ENCODE measurements around the gene COL5A3.

The COL5A3 gene

DNA sequence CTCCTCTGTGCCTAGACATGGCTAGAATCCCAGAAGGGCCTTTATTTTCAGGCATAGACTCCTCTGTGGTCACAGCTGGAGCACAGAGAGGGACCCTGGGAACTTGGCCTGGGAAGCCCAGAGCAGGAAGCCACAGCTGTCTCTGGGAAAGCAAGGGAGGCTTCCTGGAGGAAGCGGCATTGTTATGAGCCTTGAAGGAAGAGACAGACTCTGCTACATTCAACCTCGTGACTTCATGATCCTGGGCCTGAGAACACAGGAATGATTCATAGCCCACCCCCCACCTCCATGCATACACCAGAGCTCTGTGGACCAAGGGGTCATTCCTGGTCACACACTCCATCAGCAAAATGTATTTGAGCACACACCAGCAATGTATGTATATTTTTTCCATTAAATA lies 11.6 kb upstream of the COL5A3 start:
- no peak for DNase-seq (ENCODE audit: low read depth)
- TF ChIP-seq, protein P1, sequence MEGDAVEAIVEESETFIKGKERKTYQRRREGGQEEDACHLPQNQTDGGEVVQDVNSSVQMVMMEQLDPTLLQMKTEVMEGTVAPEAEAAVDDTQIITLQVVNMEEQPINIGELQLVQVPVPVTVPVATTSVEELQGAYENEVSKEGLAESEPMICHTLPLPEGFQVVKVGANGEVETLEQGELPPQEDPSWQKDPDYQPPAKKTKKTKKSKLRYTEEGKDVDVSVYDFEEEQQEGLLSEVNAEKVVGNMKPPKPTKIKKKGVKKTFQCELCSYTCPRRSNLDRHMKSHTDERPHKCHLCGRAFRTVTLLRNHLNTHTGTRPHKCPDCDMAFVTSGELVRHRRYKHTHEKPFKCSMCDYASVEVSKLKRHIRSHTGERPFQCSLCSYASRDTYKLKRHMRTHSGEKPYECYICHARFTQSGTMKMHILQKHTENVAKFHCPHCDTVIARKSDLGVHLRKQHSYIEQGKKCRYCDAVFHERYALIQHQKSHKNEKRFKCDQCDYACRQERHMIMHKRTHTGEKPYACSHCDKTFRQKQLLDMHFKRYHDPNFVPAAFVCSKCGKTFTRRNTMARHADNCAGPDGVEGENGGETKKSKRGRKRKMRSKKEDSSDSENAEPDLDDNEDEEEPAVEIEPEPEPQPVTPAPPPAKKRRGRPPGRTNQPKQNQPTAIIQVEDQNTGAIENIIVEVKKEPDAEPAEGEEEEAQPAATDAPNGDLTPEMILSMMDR (IDR thresholded peaks at IDR 0.05; ENCODE audit: low read length, missing control alignments): no peak
- no peak overlapping the region for H3K4me3 ChIP-seq (replicated peaks; ENCODE audit: low read depth, low read length)

DNA sequence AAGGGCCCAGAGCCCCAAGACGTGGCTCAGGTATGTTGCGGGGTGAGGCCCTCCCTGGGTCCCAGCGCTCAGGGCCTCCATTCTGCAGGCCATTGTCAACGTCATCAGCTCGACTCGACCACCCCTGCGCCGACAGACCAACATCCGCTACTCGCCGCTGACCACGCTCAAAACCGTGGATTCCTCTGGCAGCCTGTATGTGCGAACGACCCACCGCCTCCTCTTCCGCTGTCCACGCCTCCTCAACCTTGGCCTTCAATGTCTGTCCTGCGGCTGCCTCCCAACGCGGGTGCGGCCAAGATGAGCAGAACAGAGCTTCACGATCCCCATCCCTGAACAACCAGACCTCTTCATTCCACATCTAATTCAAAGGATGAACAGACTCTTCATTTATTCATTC lies 11.1 kb upstream of the COL5A3 start:
- H3K4me3 ChIP-seq (replicated peaks; ENCODE audit: low read depth, low read length): no peak overlapping the region
- TF ChIP-seq, protein P1 (IDR thresholded peaks at IDR 0.05; ENCODE audit: low read length, missing control alignments): no peak
- DNase-seq (ENCODE audit: low read depth): no peak

DNA sequence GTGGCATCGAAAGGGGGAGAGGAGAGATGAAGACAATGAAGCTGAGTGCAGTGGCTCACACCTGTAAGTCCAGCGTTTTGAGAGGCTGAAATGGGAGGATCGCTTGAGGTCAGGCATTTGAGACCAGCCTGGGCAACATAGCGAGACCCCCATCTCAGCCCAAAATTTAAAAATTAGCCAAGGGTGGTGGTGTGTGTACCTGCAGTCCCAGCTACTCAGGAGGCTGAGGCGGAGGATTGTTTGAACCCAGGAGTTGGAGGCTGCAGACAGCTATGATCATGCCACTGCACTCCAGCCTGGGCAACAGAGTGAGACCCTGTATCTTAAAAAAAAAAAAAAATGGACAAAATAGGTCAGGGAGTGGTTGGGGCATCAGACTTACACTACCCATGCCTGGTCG lies 10.5 kb upstream of the COL5A3 start:
- H3K4me3 ChIP-seq (replicated peaks; ENCODE audit: low read depth, low read length): no peak overlapping the region
- TF ChIP-seq, protein P1 (IDR thresholded peaks at IDR 0.05; ENCODE audit: low read length, missing control alignments): no peak
- DNase-seq (ENCODE audit: low read depth): no peak

DNA sequence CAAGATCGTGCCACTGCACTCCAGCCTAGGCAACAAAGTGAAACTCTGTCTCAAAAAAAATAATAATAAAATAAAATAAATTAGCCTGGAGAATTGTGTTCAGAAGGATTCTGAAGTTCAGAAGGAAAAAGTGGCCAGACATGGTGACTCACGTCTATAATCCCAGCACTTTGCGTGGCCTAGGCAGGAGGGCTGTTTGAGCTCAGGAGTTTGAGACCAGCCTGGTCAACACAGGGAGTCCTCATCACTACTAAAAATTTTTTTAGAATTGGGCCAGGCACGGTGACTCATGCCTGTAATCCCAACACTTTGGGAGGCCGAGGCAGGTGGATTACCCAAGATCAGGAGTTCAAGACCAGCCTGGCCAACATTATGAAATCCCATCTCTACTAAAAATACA lies 8.9 kb upstream of the COL5A3 start:
- no peak for DNase-seq (ENCODE audit: low read depth)
- no peak overlapping the region for H3K4me3 ChIP-seq (replicated peaks; ENCODE audit: low read depth, low read length)
- TF ChIP-seq, protein P1 (IDR thresholded peaks at IDR 0.05; ENCODE audit: low read length, missing control alignments): no peak

DNA sequence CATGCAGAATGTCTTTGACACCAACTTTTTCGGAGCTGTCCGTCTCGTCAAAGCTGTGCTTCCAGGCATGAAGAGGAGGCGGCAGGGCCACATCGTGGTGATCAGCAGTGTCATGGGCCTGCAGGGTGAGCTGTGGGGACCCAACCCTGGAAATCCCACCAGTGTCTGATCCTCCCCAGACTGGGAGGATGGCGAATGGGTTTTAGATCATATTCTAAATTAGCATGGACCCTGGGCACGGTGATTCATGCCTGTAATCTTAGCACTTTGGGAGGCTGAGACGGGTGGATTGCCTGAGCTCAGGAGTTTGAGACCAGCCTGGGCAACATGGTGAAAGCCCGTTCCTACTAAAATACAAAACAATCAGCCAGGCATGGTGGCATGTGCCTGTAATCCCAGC lies 8.5 kb upstream of the COL5A3 start:
- TF ChIP-seq, protein P1 (IDR thresholded peaks at IDR 0.05; ENCODE audit: low read length, missing control alignments): no peak
- DNase-seq (ENCODE audit: low read depth): no peak

DNA sequence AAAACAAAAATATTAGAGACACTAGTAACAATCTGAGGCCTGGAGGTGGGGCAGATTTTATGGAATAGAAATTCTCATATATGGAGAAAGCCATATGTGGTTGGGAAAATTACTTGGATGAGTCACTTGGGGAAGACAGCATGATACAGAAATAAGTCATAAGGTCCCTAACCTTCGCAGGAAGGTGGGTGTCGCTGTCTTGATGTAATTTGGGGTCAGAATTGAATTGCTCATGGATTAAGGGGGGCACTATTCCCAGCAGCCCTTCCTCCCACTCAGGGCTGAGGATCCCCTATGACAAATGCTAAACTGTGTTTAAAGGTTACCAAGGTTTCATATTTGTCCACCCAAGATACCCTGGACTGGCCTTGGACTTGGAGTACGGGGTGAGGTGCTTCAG lies 8.0 kb upstream of the COL5A3 start:
- no peak overlapping the region for H3K4me3 ChIP-seq (replicated peaks; ENCODE audit: low read depth, low read length)
- TF ChIP-seq, protein P1 (IDR thresholded peaks at IDR 0.05; ENCODE audit: low read length, missing control alignments): no peak
- DNase-seq (ENCODE audit: low read depth): no peak

More for the DNA sequence above, 8.5 kb upstream of the COL5A3 start:
- H3K4me3 ChIP-seq (replicated peaks; ENCODE audit: low read depth, low read length): no peak overlapping the region

DNA sequence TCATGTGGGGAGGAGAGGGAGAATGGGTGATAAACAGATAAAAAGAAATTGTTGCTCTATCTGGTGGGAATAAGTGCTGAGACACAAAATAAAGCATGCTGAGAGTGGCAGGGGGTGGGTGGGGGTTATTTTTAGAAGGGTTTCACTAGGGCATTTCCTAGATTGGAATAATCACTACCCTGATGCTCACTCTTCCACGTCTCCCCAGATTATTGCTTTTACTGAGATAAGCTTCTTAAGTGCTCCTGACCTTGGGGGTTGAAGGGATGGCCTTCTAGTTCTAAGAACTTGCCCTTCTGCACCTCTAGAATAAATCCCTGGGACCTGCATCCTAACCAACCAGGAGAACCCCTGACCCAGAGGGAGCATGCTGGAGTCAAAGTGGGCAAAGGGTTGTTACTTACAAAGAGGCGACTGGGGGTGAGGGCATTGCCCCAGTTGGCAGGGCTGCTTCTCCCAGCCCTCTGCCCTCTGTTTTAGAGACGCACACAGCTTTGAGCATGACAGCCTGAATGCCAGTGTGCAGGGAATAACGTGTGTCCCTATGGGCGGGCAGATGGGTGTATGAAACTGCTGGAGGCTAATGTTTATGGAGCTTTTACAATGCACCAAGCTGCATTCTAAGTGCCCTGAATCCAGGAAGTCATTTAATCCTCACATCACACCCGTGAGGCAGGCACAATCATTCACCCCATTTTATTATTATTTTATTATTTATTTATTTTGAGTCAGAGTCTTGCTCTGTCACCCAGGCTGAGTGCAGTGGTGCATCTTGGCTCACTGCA lies 3.7 kb upstream of the COL5A3 start:
- DNase-seq (ENCODE audit: low read depth): no peak
- TF ChIP-seq, protein P1 (IDR thresholded peaks at IDR 0.05; ENCODE audit: low read length, missing control alignments): no peak
- H3K4me3 ChIP-seq (replicated peaks; ENCODE audit: low read depth, low read length): no peak overlapping the region

All from fibroblast of pulmonary artery (primary cell).